Measurements from ENCODE around the gene CEACAM19.

- TF ChIP-seq CTCF (IDR thresholded peaks at IDR 0.05) (no peak), EP300 (IDR thresholded peaks at IDR 0.05) (no peak)
Observed at GRCh38 chr19:44666852-44667556, 4.3 kb upstream of the CEACAM19 start.

All from ovary (tissue), 3 donors.